Skeletal muscle satellite cell (primary cell): Measurements from ENCODE around the gene RAB3GAP1.
"Not testable (repeated sequence)": the region's sequence is repeated elsewhere in the genome, so short reads cannot be mapped to it uniquely, and the experiment has no call there.

Experiments used
- H3K27me3 ChIP-seq: 2 replicates; pipeline ENCODE4 v1.7.0; 2013; ENCODE audit warnings: low read length; ENCODE audit not compliant: control insufficient read depth, insufficient read depth
- H3K36me3 ChIP-seq: 2 replicates; pipeline ENCODE4 v1.7.0; 2013; ENCODE audit warnings: mild to moderate bottlenecking, control low read depth, low read length; ENCODE audit not compliant: insufficient read depth
- H3K4me1 ChIP-seq: 2 replicates; pipeline ENCODE4 v1.7.0; 2013; ENCODE audit warnings: low read length; ENCODE audit not compliant: control insufficient read depth, insufficient read depth
- H3K4me2 ChIP-seq: 2 replicates; pipeline ENCODE4 v1.7.0; 2013; ENCODE audit warnings: mild to moderate bottlenecking, low read length
- H3K4me3 ChIP-seq: 2 replicates; pipeline ENCODE4 v1.7.0; 2013; ENCODE audit warnings: low read length
- H3K9ac ChIP-seq: 2 replicates; pipeline ENCODE4 v1.7.0; 2013; ENCODE audit warnings: mild to moderate bottlenecking, low read depth, low read length, moderate library complexity
- H3K9me3 ChIP-seq: replicated peaks from 2 replicates; pipeline ENCODE4 v1.7.0; 2013; ENCODE audit warnings: mild to moderate bottlenecking, control low read depth, low read length

RAB3GAP1 gene

GRCh38 chr2:135059577-135059976, 7.5 kb downstream of the RAB3GAP1 start:
- H3K36me3 ChIP-seq = peaks cover 51% of the 10 kb centered on the region
- peaks cover 16% of the 10 kb centered on the region for H3K4me1 ChIP-seq
- no peaks in the 10 kb centered on the region for H3K9me3 ChIP-seq
- H3K27me3 ChIP-seq = no peaks in the 10 kb centered on the region
- no peak overlapping the region for H3K9ac ChIP-seq
- no peak overlapping the region for H3K4me2 ChIP-seq
- no peak overlapping the region for H3K4me3 ChIP-seq

- peaks cover 11% of the 10 kb centered on the region for H3K4me1 ChIP-seq
- no peak overlapping the region for H3K4me3 ChIP-seq
- H3K9me3 ChIP-seq = no peaks in the 10 kb centered on the region
- no peak overlapping the region for H3K9ac ChIP-seq
- no peaks in the 10 kb centered on the region for H3K27me3 ChIP-seq
- peaks cover 42% of the 10 kb centered on the region for H3K36me3 ChIP-seq
- no peak overlapping the region for H3K4me2 ChIP-seq
Observed at GRCh38 chr2:135063210-135063609, 11.1 kb downstream of the RAB3GAP1 start.

GRCh38 chr2:135064149-135064548, 12.1 kb downstream of the RAB3GAP1 start:
- H3K9me3 ChIP-seq = no peaks in the 10 kb centered on the region
- H3K36me3 ChIP-seq = peaks cover 32% of the 10 kb centered on the region
- peaks cover 15% of the 10 kb centered on the region for H3K4me1 ChIP-seq
- no peak overlapping the region for H3K9ac ChIP-seq
- no peak overlapping the region for H3K4me2 ChIP-seq
- no peaks in the 10 kb centered on the region for H3K27me3 ChIP-seq
- no peak overlapping the region for H3K4me3 ChIP-seq

- no peak overlapping the region for H3K4me3 ChIP-seq
- no peaks in the 10 kb centered on the region for H3K9me3 ChIP-seq
- peaks cover 33% of the 10 kb centered on the region for H3K36me3 ChIP-seq
- H3K4me1 ChIP-seq = peaks cover 16% of the 10 kb centered on the region
- H3K4me2 ChIP-seq = no peak overlapping the region
- peak overlapping the region; percentile 46 for H3K9ac ChIP-seq
- H3K27me3 ChIP-seq = no peaks in the 10 kb centered on the region
Observed at GRCh38 chr2:135066710-135067109, 14.6 kb downstream of the RAB3GAP1 start.

- Histone ChIP-seq H3K4me1 (peaks cover 5% of the 10 kb centered on the region), H3K4me3 (no peak overlapping the region), H3K9ac (no peak overlapping the region), H3K9me3 (peaks cover 6% of the 10 kb centered on the region), H3K36me3 (peaks cover 31% of the 10 kb centered on the region), H3K4me2 (no peak overlapping the region), H3K27me3 (no peaks in the 10 kb centered on the region)
Observed at GRCh38 chr2:135072125-135072997, 20.3 kb downstream of the RAB3GAP1 start.

GRCh38 chr2:135074216-135074615, 22.1 kb downstream of the RAB3GAP1 start:
- Histone ChIP-seq H3K4me1 (peaks cover under 1% of the 10 kb centered on the region), H3K9ac (no peak overlapping the region), H3K27me3 (no peaks in the 10 kb centered on the region), H3K4me3 (no peak overlapping the region), H3K4me2 (no peak overlapping the region), H3K9me3 (peaks cover 6% of the 10 kb centered on the region), H3K36me3 (peaks cover 32% of the 10 kb centered on the region)

- H3K27me3 ChIP-seq = no peaks in the 10 kb centered on the region
- no peaks in the 10 kb centered on the region for H3K4me1 ChIP-seq
- no peak overlapping the region for H3K4me3 ChIP-seq
- peaks cover 6% of the 10 kb centered on the region for H3K9me3 ChIP-seq
- H3K4me2 ChIP-seq = no peak overlapping the region
- H3K36me3 ChIP-seq = peaks cover 17% of the 10 kb centered on the region
- H3K9ac ChIP-seq = no peak overlapping the region
Observed at GRCh38 chr2:135076556-135076955, 24.5 kb downstream of the RAB3GAP1 start.

- H3K9me3 ChIP-seq = no peaks in the 10 kb centered on the region
- peaks cover 9% of the 10 kb centered on the region for H3K36me3 ChIP-seq
- H3K4me2 ChIP-seq = no peak overlapping the region
- no peak overlapping the region for H3K4me3 ChIP-seq
- H3K4me1 ChIP-seq = no peaks in the 10 kb centered on the region
- H3K27me3 ChIP-seq = no peaks in the 10 kb centered on the region
- H3K9ac ChIP-seq = no peak overlapping the region
Observed at GRCh38 chr2:135078417-135078816, 26.3 kb downstream of the RAB3GAP1 start.

- H3K9ac ChIP-seq = no peak overlapping the region
- no peaks in the 10 kb centered on the region for H3K9me3 ChIP-seq
- H3K27me3 ChIP-seq = no peaks in the 10 kb centered on the region
- no peaks in the 10 kb centered on the region for H3K4me1 ChIP-seq
- H3K36me3 ChIP-seq = no peaks in the 10 kb centered on the region
- no peak overlapping the region for H3K4me2 ChIP-seq
- no peak overlapping the region for H3K4me3 ChIP-seq
Observed at GRCh38 chr2:135086222-135086621, 34.1 kb downstream of the RAB3GAP1 start.

- H3K36me3 ChIP-seq = peaks cover 13% of the 10 kb centered on the region
Observed at GRCh38 chr2:135089597-135089996, 37.5 kb downstream of the RAB3GAP1 start.

GRCh38 chr2:135091681-135092080, 39.6 kb downstream of the RAB3GAP1 start:
- H3K9me3 ChIP-seq = no peaks in the 10 kb centered on the region
- no peaks in the 10 kb centered on the region for H3K27me3 ChIP-seq
- no peak overlapping the region for H3K9ac ChIP-seq
- H3K4me3 ChIP-seq = no peak overlapping the region
- peaks cover 15% of the 10 kb centered on the region for H3K4me1 ChIP-seq
- H3K4me2 ChIP-seq = no peak overlapping the region
- peaks cover 17% of the 10 kb centered on the region for H3K36me3 ChIP-seq

More at GRCh38 chr2:135089597-135089996, 37.5 kb downstream of the RAB3GAP1 start:
- H3K9me3 ChIP-seq, H3K27me3 ChIP-seq, H3K4me3 ChIP-seq, H3K4me2 ChIP-seq, H3K9ac ChIP-seq: not testable (repeated sequence)
- H3K4me1 ChIP-seq = peaks cover 12% of the 10 kb centered on the region

- Histone ChIP-seq H3K27me3 (no peaks in the 10 kb centered on the region), H3K4me1 (peaks cover 15% of the 10 kb centered on the region), H3K4me2 (peak overlapping the region; percentile 25), H3K36me3 (peaks cover 17% of the 10 kb centered on the region), H3K4me3 (no peak overlapping the region), H3K9me3 (no peaks in the 10 kb centered on the region), H3K9ac (no peak overlapping the region)
Observed at GRCh38 chr2:135093193-135093592, 41.1 kb downstream of the RAB3GAP1 start.
